GM23338 (cell line): ENCODE data around the gene ALDH2. TPM values are rescaled to one million over a fixed set of nuclear protein-coding genes. Genes with fewer than 3 reads are reported as not detected.
"Not testable (repeated sequence)": the region's sequence is repeated elsewhere in the genome, so short reads cannot be mapped to it uniquely, and the experiment has no call there.

Experiments
- ATAC-seq: fragments of 200-7000 bp; cut with Tn5 transposase; 3 replicates; pipeline ENCODE4 v1.9.1; 2020
- DNase-seq: peaks from one replicate; pipeline ENCODE4 v3.0.0-alpha.2; 2015; ENCODE audit warnings: low spot score
- H2AFZ ChIP-seq: fragments of 200-600 bp; sonication (generic); 2 replicates; pipeline ENCODE4 v1.8.0; 2016; ENCODE audit warnings: antibody characterized with exemption, mild to moderate bottlenecking, moderate library complexity
- H3F3A ChIP-seq: fragments of 200-600 bp; sonication (generic); replicated peaks from 2 replicates; pipeline ENCODE4 v1.8.0; 2017; ENCODE audit warnings: antibody characterized with exemption, mixed run types, low read depth
- H3K27ac ChIP-seq: fragments of 200-600 bp; sonication (generic); 2 replicates; pipeline ENCODE4 v1.6.1; 2016; ENCODE audit warnings: low read depth
- H3K27me3 ChIP-seq: fragments of 200-600 bp; sonication (generic); 2 replicates; pipeline ENCODE4 v1.8.0; 2016; ENCODE audit warnings: mild to moderate bottlenecking, mixed run types, moderate library complexity; ENCODE audit not compliant: insufficient read depth
- H3K36me3 ChIP-seq: fragments of 200-600 bp; sonication (generic); 2 replicates; pipeline ENCODE4 v1.8.0; 2016; ENCODE audit warnings: mild to moderate bottlenecking; ENCODE audit not compliant: insufficient read depth
- H3K4me1 ChIP-seq: fragments of 200-600 bp; sonication (generic); 2 replicates; pipeline ENCODE4 v1.8.0; 2016; ENCODE audit warnings: mild to moderate bottlenecking, moderate library complexity; ENCODE audit not compliant: insufficient read depth
- H3K4me2 ChIP-seq: fragments of 200-600 bp; sonication (generic); 2 replicates; pipeline ENCODE4 v1.7.1; 2017; ENCODE audit warnings: mixed run types
- H3K4me3 ChIP-seq: fragments of 200-600 bp; sonication (generic); 2 replicates; pipeline ENCODE4 v1.6.1; 2016; ENCODE audit warnings: mixed run types
- H3K79me2 ChIP-seq: fragments of 200-600 bp; sonication (generic); replicated peaks from 2 replicates; pipeline ENCODE4 v1.8.0; 2017; ENCODE audit warnings: mild to moderate bottlenecking; ENCODE audit not compliant: insufficient read depth
- H3K9me2 ChIP-seq: fragments of 200-600 bp; sonication (generic); 2 replicates; pipeline ENCODE4 v1.8.0; 2017; ENCODE audit not compliant: insufficient read depth
- H4K20me1 ChIP-seq: fragments of 200-600 bp; sonication (generic); replicated peaks from 2 replicates; pipeline ENCODE4 v1.8.0; 2017; ENCODE audit warnings: mild to moderate bottlenecking; ENCODE audit not compliant: insufficient read depth
- H3K27ac Mint-ChIP-seq: 2 replicates; pipeline ENCODE4 v1.8.0; 2020; ENCODE audit warnings: inconsistent platforms, mild to moderate bottlenecking, moderate library complexity, mixed read lengths
- H3K27me3 Mint-ChIP-seq: 3 replicates; pipeline ENCODE4 v1.8.0; 2022; ENCODE audit warnings: low read depth, mild to moderate bottlenecking, moderate library complexity, mixed read lengths, inconsistent platforms; ENCODE audit not compliant: insufficient read depth, poor library complexity
- H3K36me3 Mint-ChIP-seq: 3 replicates; pipeline ENCODE4 v1.8.0; 2021; ENCODE audit warnings: low read depth, mild to moderate bottlenecking, inconsistent platforms, moderate library complexity, mixed read lengths
- H3K4me1 Mint-ChIP-seq: 3 replicates; pipeline ENCODE4 v1.8.0; 2020; ENCODE audit warnings: mild to moderate bottlenecking, inconsistent platforms, mixed read lengths
- H3K4me3 Mint-ChIP-seq: 3 replicates; pipeline ENCODE4 v1.8.0; 2021; ENCODE audit warnings: moderate library complexity, mild to moderate bottlenecking, inconsistent platforms, mixed read lengths
- H3K9me3 Mint-ChIP-seq: 3 replicates; pipeline ENCODE4 v1.8.0; 2020; ENCODE audit warnings: moderate library complexity, mild to moderate bottlenecking, inconsistent platforms, mixed read lengths
- CREB1 ChIP-seq: fragments of 250-450 bp; sonication (Bioruptor Pico); IDR thresholded peaks from 2 replicates; pipeline ENCODE4 v1.5.0; 2020; ENCODE audit warnings: low read depth, mild to moderate bottlenecking, moderate library complexity
- CTCF ChIP-seq, 2 experiments: fragments of 200-600 bp in 1 of 2; sonication (generic) in 1 of 2; conservative IDR thresholded peaks; 2 replicates each; pipeline versions ENCODE4 v1.5.1 to v1.6.1; 2016 to 2017; ENCODE audit warnings: antibody characterized with exemption in 2 of 2, low read depth in 2 of 2, mild to moderate bottlenecking in 2 of 2, moderate library complexity in 1 of 2
- ETS1 ChIP-seq: IDR thresholded peaks from 2 replicates; pipeline ENCODE4 v1.6.1; 2016; ENCODE audit warnings: antibody characterized with exemption
- JUNB ChIP-seq: IDR thresholded peaks from one replicate; pipeline ENCODE4 v1.6.1; 2016; ENCODE audit warnings: antibody characterized with exemption; ENCODE audit not compliant: unreplicated experiment
- POLR2AphosphoS5 ChIP-seq: IDR thresholded peaks from 2 replicates; pipeline ENCODE4 v1.6.1; 2016; ENCODE audit warnings: antibody characterized with exemption, low read depth
- REST ChIP-seq: IDR thresholded peaks from one replicate; pipeline ENCODE4 v1.6.1; 2018; ENCODE audit warnings: antibody characterized with exemption; ENCODE audit not compliant: unreplicated experiment
- STAT1 ChIP-seq: IDR thresholded peaks from one replicate; pipeline ENCODE4 v1.6.1; 2016; ENCODE audit warnings: antibody characterized with exemption; ENCODE audit not compliant: unreplicated experiment
- ZNF114 ChIP-seq: fragments of 250-450 bp; sonication (Bioruptor Pico); IDR thresholded peaks from 2 replicates; pipeline ENCODE4 v1.5.0; 2020; ENCODE audit warnings: mild to moderate bottlenecking, moderate library complexity
- ZNF331 ChIP-seq: fragments of 250-450 bp; sonication (Bioruptor Pico); IDR thresholded peaks from 2 replicates; pipeline ENCODE4 v1.5.0; 2020; ENCODE audit warnings: low read depth, mild to moderate bottlenecking, moderate library complexity
- long read RNA-seq: library from polyadenylated mRNA; unstranded; transcript quantifications from one replicate; pipeline ENCODE4 v2.0.0, GENCODE V29; 2020; ENCODE audit not compliant: unreplicated experiment
- polyA plus RNA-seq: library from polyadenylated mRNA; unstranded; fragments of >200 nt; fragmentation: Nextera tagmentation; extraction: Ambion mirVana; gene quantifications from 2 replicates; pipeline ENCODE4 v1.2.1, GENCODE V29; 2016
- total RNA-seq: library from RNA; depleted of rRNA; stranded (reverse); fragments of >200 nt; shearing (Covaris generic); gene quantifications from 2 replicates; pipeline ENCODE4 v1.2.3, GENCODE V29; 2014; rRNA removed

ALDH2 gene
- total RNA-seq: 7.9 and 14.9 TPM in 2 replicates
- 48.5 and 50.5 TPM in 2 replicates for polyA plus RNA-seq
- long read RNA-seq, full-length matches to known transcripts: 61 of 68 reads
- long read RNA-seq, partial matches to known transcripts: 3 of 68 reads
- long read RNA-seq, other reads (novel, unspliced or antisense): 4 of 68 reads

GRCh38 chr12:111766608-111767361, at the start of gene ALDH2:
TSS of gene ALDH2 (plus strand) at chr12:111766933. CDS start at chr12:111766983, 50 bp downstream.
- Mint-ChIP-seq H3K9me3 (peaks cover 14% of the 10 kb centered on the region; the same call in 2 of the 3 replicates), H3K4me1 (peaks cover 15% of the 10 kb centered on the region), H3K27ac (peak within 1 kb of the TSS; percentile 96), H3K27me3 (peaks cover 19% of the 10 kb centered on the region), H3K4me3 (peak within 1 kb of the TSS; percentile 94), H3K36me3 (peaks cover 20% of the 10 kb centered on the region)
- no peaks in the 10 kb centered on the region for H3K9me2 ChIP-seq
- ATAC-seq (peak; percentile 94), DNase-seq (peak; percentile 96)
- peaks cover 34% of the 10 kb centered on the region for H3K79me2 ChIP-seq
- H3K27me3 ChIP-seq: no peaks in the 10 kb centered on the region
- peak; percentile 92 for TF ChIP-seq POLR2AphosphoS5
- peak; percentile 23; the same call in 1 of the 2 replicates for TF ChIP-seq CREB1 (CRISPR knock-in tag)
- peak in 1 of 2 experiments; percentile 23; a peak in 1 of 4 replicates for TF ChIP-seq CTCF (conservative IDR thresholded peaks at IDR 0.05; ENCODE audit: low read depth in 2 of 2)
- no peak for TF ChIP-seq JUNB
- no peak for TF ChIP-seq STAT1
- peaks cover 12% of the 10 kb centered on the region for H3K4me1 ChIP-seq
- H2AFZ ChIP-seq: peak within 1 kb of the TSS; percentile 79
- H3K36me3 ChIP-seq: no peaks in the 10 kb centered on the region
- H4K20me1 ChIP-seq: peaks cover 6% of the 10 kb centered on the region
- H3K4me3 ChIP-seq: peak within 1 kb of the TSS; percentile 75
- peak within 1 kb of the TSS; percentile 85; the same call in 1 of the 2 replicates for H3K27ac ChIP-seq
- 0 out of 2 replicates have a peak, but pooled peaks cover 8% of the 10 kb centered on the region for H3F3A ChIP-seq
- peak within 1 kb of the TSS; percentile 92 for H3K4me2 ChIP-seq

- H3K36me3 ChIP-seq: peaks cover 17% of the 10 kb centered on the region; the same call in 1 of the 2 replicates
Measured at GRCh38 chr12:111719316-111719715, 47.4 kb upstream of the ALDH2 start.

GRCh38 chr12:111720457-111720856, 46.3 kb upstream of the ALDH2 start:
- no peak overlapping the region for H3K27ac ChIP-seq
- H4K20me1 ChIP-seq: no peaks in the 10 kb centered on the region
- H3K79me2 ChIP-seq: no peaks in the 10 kb centered on the region
- no peak overlapping the region for H3K4me2 ChIP-seq
- Mint-ChIP-seq H3K4me1 (no peaks in the 10 kb centered on the region), H3K36me3 (peaks cover 42% of the 10 kb centered on the region), H3K4me3 (no peak overlapping the region), H3K27ac (no peak overlapping the region), H3K9me3 (peaks cover 17% of the 10 kb centered on the region), H3K27me3 (peaks cover 3% of the 10 kb centered on the region)
- H3K36me3 ChIP-seq: peaks cover 17% of the 10 kb centered on the region; the same call in 1 of the 2 replicates
- DNase-seq: no peak
- no peak overlapping the region for H3K4me3 ChIP-seq
- H3K9me2 ChIP-seq: peaks cover 4% of the 10 kb centered on the region; the same call in 1 of the 2 replicates
- ATAC-seq: no peak
- H3F3A ChIP-seq: no peaks in the 10 kb centered on the region
- H3K4me1 ChIP-seq: no peaks in the 10 kb centered on the region
- no peak overlapping the region for H2AFZ ChIP-seq
- no peaks in the 10 kb centered on the region for H3K27me3 ChIP-seq
- TF ChIP-seq ZNF114 (CRISPR knock-in tag): no peak
- TF ChIP-seq ZNF331 (CRISPR knock-in tag): no peak
- TF ChIP-seq JUNB: no peak
- no peak for TF ChIP-seq POLR2AphosphoS5
- no peak for TF ChIP-seq REST
- no peak for TF ChIP-seq ETS1
- no peak for TF ChIP-seq CREB1 (CRISPR knock-in tag)

More at GRCh38 chr12:111719316-111719715, 47.4 kb upstream of the ALDH2 start:
- H2AFZ ChIP-seq, H4K20me1 ChIP-seq, H3F3A ChIP-seq, H3K27me3 ChIP-seq, H3K9me2 ChIP-seq, H3K27me3 Mint-ChIP-seq, H3K4me3 ChIP-seq, H3K4me3 Mint-ChIP-seq, H3K27ac ChIP-seq, ATAC-seq, H3K27ac Mint-ChIP-seq, H3K4me1 Mint-ChIP-seq, H3K9me3 Mint-ChIP-seq, DNase-seq, H3K4me2 ChIP-seq, H3K4me1 ChIP-seq, H3K79me2 ChIP-seq: not testable (repeated sequence)
- H3K36me3 Mint-ChIP-seq: peaks cover 34% of the 10 kb centered on the region
